ENCODE measurements around the gene TMPRSS12.

Gene TMPRSS12

GRCh38 chr12:50914872-50915484, 72.3 kb downstream of the TMPRSS12 start:
- TF ChIP-seq CTCF (IDR thresholded peaks at IDR 0.05; ENCODE audit: borderline replicate concordance, insufficient read depth, low read depth, low read length): no peak
- no peak overlapping the region for H3K4me3 ChIP-seq (ENCODE audit: low read depth, low read length)

- no peak overlapping the region for H3K4me3 ChIP-seq (ENCODE audit: low read depth, low read length)
- TF ChIP-seq CTCF (IDR thresholded peaks at IDR 0.05; ENCODE audit: borderline replicate concordance, insufficient read depth, low read depth, low read length): no peak
Observed at GRCh38 chr12:50916292-50916691, 73.6 kb downstream of the TMPRSS12 start.

GRCh38 chr12:50918584-50919316, 76.0 kb downstream of the TMPRSS12 start:
- TF ChIP-seq CTCF (IDR thresholded peaks at IDR 0.05; ENCODE audit: borderline replicate concordance, insufficient read depth, low read depth, low read length): no peak
- no peak overlapping the region for H3K4me3 ChIP-seq (ENCODE audit: low read depth, low read length)

- no peak overlapping the region for H3K4me3 ChIP-seq (ENCODE audit: low read depth, low read length)
- TF ChIP-seq CTCF (IDR thresholded peaks at IDR 0.05; ENCODE audit: borderline replicate concordance, insufficient read depth, low read depth, low read length): no peak
Observed at GRCh38 chr12:50922820-50923219, 80.1 kb downstream of the TMPRSS12 start.

- no peak for TF ChIP-seq CTCF (IDR thresholded peaks at IDR 0.05; ENCODE audit: borderline replicate concordance, insufficient read depth, low read depth, low read length)
- no peak overlapping the region for H3K4me3 ChIP-seq (ENCODE audit: low read depth, low read length)
Observed at GRCh38 chr12:50923361-50924130, 80.8 kb downstream of the TMPRSS12 start.

- H3K4me3 ChIP-seq (ENCODE audit: low read depth, low read length): no peak overlapping the region
- no peak for TF ChIP-seq CTCF (IDR thresholded peaks at IDR 0.05; ENCODE audit: borderline replicate concordance, insufficient read depth, low read depth, low read length)
Observed at GRCh38 chr12:50924131-50924438, 81.4 kb downstream of the TMPRSS12 start.

All from GM12875 (cell line).